MM.1S (cell line): Measurements from ENCODE around the gene SLC8A1.

Experiments used
- EZH2 ChIP-seq: fragments of 300-600 bp; sonication (generic); optimal IDR thresholded peaks from 2 replicates; pipeline ENCODE3; 2017; ENCODE audit warnings: low read depth, mild to moderate bottlenecking, antibody characterized with exemption, low read length, mixed read lengths
- EZH2phosphoT487 ChIP-seq: fragments of 300-600 bp; sonication (generic); IDR thresholded peaks from 2 replicates; pipeline ENCODE4 v1.6.1; 2018; ENCODE audit warnings: antibody characterized with exemption, low read length
- TF ChIP-seq, protein P1 (sequence below): fragments of 300-600 bp; sonication (generic); IDR thresholded peaks from 2 replicates; pipeline ENCODE4 v1.5.1; 2016; ENCODE audit warnings: antibody characterized with exemption, low read length, mixed read lengths

DNA sequence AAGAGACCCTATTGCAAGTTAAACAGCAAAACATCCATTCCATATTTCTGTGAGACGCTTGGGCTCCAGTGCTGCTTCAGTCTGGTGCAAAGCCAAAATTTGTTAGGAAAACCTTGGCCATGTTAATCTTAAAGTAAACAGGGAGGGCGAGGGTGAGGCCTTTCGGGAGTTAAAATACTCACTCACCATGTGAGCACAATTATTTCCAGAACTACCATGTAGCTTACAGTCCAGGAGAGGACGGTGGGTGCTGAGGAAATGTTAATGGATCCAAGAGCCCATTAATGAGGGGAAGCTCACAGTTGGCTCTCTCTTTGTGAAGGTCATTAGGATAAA lies 286.4 kb downstream of the SLC8A1 start:
- TF ChIP-seq EZH2phosphoT487 (no peak), EZH2 (no peak)
- TF ChIP-seq, protein P1, sequence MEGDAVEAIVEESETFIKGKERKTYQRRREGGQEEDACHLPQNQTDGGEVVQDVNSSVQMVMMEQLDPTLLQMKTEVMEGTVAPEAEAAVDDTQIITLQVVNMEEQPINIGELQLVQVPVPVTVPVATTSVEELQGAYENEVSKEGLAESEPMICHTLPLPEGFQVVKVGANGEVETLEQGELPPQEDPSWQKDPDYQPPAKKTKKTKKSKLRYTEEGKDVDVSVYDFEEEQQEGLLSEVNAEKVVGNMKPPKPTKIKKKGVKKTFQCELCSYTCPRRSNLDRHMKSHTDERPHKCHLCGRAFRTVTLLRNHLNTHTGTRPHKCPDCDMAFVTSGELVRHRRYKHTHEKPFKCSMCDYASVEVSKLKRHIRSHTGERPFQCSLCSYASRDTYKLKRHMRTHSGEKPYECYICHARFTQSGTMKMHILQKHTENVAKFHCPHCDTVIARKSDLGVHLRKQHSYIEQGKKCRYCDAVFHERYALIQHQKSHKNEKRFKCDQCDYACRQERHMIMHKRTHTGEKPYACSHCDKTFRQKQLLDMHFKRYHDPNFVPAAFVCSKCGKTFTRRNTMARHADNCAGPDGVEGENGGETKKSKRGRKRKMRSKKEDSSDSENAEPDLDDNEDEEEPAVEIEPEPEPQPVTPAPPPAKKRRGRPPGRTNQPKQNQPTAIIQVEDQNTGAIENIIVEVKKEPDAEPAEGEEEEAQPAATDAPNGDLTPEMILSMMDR = no peak
